Bone marrow (tissue), 2 donors: ENCODE results near the gene TM9SF1.

Experiments used
- DNase-seq, 2 donors: peaks; one replicate each; lab custom pipeline; 2025; lab: John Stamatoyannopoulos, UW

Gene TM9SF1

DNA sequence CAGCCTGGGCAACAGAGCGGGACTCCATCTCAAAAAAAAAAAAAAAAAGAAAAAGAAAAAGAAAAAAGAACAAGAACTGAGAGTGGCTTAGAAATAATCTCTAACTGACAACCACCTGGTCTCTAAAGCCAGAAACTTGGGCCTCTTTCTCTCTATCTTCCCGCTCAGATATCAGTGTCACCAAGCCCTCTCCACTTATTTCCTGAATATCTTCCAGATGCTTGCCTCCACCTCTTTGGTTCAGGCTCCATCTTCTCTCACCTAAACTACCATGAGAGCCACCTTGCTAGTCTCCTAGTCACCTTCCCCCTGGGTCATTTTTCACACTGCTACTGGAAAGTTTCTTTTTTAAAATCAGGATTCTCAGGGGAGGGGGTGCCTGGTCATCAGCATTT, 1.8 kb upstream of the TM9SF1 start:
- no peak for DNase-seq

DNA sequence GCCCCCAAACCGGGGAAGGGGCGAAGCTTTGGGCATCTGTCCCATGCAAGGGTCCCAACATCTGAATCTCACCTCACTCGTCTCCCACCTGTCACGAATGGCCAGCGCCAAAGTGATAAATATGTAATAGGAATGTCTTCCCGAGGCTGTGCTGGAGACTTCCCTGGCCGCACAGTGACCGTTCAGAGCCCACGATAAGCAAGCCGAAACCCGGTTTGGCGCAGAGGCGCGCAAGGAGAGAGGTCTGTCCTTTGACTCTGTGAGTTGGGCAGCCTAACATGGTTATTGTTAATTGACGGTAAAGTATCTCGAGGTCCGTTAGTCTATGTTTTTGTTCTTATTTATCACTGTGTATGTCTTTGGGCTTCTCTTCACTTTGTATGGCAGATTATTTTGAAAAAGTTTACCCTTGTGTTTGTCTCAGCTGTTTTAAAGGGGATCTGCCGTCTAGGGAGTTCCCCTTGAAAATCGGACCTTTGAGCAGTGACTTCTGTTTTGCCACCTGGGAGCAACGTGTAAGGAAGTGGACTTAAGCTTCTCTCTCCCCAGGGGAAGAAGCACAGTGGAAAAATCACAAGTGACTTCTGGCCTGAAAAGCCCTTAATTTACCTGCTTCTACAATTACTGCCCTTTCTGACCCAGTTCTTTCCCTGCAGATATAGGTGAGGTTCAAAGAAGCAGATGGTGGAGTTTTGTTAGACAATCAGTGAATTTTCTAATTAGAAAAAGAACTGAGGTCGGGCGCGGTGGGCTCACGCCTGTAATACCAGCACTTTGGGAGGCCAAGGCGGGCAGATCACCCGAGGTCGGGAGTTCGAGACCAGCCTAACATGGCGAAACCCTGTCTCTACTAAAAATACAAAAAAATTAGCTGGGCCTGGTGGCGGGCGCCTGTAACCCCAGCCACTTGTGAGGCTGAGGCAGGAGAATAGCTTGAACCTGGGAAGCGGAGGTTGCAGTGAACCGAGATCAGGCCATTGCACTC, 1.1 kb upstream of the TM9SF1 start:
- no peak for DNase-seq

DNA sequence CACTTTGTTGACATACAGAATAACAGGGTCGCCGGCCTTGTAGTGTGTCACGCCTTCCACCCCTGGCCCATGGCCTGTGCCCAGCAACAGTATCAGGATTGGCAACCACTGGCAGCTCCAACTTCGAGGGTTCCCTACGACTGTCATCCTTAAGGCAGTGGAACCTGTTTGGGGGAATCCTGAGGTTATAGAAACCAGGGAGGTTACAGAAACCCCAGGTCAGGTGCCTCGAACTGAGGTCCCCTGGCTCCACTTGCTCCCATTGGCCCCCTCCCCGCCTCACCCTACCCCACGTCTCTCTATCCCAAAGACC, 412 bp downstream of the TM9SF1 start:
- no peak for DNase-seq

DNA sequence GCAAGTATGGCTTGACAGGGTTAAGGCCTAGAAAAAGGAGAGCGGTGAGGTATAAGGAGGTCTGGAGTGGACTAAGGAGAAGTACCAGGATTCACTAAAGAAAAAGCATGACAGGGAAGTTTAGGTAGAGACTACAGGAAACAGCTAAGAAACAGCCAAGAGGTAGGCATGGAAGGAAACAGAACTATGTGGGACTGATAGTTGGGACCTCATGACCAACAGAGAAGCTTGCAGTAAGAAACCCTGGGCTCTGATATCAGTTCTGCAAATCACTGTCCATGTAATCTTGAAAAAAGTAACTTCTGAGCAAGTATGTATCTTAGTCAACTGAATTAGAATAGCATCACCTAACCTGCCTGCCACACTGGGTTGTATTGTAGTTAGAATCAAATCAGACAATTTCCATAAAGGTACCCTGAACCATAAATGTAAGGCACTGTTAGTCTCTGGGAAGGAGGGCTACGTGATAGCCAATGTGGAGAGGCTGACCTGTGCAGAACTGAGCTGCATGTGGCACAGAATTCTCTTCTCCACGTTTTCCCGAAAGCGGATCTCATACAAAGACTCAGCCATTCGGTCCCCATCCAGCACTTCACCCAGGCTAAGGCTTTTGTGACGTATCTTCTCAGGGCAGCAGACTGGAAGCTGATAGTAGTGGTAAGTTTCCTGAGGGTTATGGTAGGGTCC, 912 bp downstream of the TM9SF1 start:
- DNase-seq = no peak

DNA sequence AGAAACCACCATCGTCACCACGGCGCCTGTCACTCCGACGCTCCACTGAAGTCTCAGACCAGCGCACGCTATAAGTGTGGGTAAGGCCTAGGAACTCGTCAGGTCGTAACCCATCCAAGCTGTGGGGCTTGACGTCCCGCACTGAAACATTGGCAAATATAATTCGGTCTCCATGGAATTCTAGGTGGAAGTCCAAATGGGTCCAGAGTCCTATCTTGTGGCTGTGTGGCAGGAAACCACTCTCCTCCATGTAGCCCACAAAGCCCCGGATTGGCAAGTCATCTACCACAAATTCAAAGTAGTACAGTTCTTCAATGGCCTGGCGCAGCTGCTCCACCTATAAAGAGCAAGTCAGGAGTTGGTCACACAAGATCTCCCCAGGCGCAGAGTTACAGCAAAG, 2.3 kb downstream of the TM9SF1 start:
- DNase-seq = no peak

DNA sequence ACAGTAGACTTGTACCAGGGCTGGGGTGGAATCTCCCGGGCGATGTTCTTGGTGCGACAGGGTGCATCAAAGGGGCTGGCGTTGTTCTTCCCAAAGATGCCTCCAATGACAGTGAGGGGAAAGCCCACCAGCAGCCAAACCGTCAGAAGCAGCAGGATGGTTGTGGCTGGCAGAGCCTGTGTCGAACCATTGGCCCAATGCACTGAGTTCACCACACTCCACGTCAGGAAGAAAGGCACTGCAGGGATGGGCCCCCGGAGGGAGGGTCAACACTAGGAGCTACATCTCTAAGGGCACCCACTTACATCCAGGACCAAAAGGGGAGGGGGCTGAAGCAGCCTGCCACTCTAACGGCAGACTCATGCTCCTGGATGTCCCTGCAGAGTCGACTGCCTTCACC, 4.8 kb downstream of the TM9SF1 start:
- DNase-seq = no peak

DNA sequence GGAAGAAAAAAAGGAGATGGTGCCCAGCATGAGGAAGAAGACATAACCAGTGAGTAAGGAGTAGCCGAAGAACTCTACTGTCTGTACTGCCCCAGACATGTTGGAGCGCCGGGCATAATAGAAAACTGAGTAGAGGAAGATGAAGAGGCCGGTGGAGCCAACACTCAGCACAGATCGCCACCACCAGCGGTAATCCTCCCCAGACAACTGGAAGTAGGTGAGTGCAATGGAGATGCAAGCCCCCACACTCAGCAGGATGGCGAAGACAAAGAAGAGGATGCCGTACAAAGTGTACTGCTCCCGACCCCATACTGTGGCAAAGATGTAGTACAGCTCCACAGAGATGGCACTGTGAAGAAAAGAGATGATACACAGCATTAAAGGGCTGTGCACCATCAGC, 5.8 kb downstream of the TM9SF1 start:
- DNase-seq = no peak

DNA sequence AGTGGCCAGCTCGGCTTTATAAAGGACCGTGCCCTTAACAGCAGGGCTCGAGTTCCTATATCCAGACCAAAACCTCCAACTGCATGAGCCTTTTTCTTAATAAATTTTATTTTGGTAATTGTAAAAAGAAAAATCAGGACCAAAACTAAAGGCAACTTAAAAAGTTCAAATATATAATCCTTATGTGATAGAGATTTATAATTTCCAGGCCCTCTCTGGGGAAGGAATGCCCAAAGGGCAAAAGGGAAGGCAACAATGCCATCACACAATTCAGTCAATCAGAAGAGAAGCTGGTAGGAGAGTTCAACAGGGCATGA, 6.2 kb downstream of the TM9SF1 start:
- no peak for DNase-seq

DNA sequence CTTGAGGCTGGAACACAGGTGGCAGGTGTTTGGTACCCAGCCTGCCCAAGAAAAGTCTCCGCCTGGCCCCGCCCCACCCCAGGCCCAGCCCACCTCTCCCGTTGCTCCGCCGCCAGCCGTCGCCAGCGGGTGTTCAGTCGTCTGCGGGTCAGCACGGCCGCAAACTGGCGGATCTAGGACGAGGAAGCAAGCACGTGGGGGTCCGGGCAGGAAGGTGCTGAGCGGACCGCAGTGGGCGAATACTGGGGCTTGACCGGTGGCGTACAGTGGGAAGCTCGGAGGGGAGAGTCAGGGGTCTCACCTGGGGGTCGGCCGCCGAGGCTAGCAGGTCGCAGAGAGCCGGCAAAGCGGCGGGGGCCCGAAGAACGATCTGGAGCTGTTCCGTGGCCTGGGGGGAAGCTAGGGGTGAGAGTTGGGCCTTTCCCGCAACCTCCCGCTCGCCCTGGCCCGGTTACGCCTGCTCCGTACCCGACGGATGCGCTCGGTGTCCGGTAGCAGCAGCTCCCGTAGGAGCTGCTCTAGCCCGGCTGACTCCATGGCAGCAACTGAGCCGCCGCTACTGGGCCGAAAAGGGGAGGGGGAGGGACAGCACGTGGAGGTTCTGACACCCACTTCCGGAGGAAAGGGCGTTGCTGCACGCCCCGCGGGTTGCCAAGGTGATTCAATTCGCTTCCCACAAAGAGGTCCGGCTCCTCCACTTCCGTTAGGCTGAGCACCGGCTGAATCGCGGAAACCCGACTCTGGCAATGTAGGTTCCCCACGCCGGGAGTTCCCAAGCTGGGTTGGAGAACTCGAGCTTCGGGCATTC, 6.8 kb downstream of the TM9SF1 start, which contains the start of gene IPO4:
TSS of gene IPO4 (minus strand) at position 566 of the 808 bp plus-strand sequence. CDS start at position 537, 29 bp downstream.
- peak; percentile 76 to 92 for DNase-seq

DNA sequence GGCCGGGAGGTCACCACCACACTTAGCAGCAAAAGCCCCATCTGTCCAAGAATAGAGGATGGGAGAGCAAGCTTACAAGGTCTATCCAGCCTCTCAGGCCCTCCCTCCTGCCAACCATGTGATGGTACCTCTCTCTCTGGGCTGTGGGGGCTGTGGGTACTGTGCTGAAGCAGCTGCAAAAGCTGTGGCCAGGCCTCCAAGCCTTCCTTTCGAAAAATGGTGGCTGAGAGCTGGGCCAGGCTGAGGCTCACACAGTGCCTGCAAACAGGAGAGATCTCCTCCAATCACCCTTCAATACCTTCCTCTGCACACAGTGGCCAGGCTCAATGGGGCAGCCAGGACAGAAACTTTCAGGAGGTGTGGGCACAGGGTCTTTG, 7.7 kb downstream of the TM9SF1 start:
- DNase-seq = no peak

DNA sequence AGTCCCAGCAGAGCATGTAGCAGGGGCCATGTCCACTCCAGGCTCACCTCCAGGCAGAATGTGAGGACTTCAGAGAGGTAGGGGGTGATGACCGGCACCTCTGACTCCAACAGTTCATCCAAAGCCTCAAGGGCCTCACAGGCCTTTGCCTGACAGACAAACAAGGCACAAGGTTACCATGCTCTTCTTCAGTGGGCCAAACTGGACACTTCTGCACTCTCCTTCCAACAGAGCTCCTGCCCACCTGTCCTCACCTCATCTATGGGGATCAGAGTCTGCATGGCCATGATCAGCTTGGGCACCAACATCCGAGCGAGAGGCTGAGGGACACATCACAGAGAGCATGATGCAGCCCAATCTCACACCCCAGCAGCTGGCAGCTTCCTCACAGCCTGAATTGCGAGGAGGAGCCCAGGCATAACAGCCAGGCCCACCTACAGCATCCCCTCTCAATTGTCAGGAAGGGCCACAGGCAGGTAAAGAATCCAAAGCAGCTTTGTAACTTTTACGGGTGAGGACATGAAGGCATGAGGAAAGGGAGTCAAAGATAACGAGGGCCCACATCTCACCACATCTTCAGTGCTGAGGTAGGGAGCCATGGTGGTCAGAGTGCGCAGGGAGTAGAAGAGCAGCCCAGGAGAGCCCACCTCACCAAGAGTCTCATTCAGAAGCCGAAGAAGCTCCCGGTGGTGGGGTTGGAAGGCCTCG, 8.3 kb downstream of the TM9SF1 start:
- no peak for DNase-seq

DNA sequence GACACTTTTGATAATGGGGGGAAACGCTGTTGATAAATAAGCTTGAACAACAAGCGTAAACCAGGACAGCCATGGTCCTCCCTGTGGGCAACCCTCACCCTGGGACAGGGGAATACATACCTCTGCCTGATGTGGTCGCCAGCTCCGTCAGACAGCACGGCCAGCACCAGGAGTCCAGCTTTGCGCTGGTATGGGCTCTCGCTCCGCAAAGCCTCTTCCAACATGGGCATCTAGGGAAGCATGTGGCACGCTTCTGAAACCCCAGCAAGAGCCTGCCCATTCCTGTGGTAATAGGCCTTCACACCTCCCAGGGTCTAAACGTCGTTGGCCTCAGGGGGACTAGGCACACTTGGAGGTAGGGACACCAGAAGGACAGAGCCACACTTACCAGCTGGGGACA, 9.5 kb downstream of the TM9SF1 start:
- no peak for DNase-seq

DNA sequence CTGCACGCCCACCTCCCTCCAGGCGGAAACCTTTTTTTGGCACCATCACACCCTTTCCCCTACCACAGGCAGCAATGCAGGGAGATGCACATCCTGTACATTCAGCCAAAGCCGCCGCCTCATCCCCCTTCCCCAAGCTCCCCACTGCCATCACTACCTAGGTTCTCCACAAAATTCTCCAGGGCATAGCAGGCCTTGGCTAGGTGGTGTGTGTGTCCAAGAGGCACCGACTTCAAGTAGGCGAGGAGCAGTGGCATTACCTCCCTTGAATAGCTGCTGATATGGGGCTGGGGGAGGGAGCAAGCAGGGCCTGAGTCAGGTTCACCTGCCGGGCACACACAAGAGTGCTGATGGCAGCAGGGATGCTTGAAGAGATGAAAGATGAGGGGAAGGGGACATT, 10.2 kb downstream of the TM9SF1 start:
- no peak for DNase-seq

DNA sequence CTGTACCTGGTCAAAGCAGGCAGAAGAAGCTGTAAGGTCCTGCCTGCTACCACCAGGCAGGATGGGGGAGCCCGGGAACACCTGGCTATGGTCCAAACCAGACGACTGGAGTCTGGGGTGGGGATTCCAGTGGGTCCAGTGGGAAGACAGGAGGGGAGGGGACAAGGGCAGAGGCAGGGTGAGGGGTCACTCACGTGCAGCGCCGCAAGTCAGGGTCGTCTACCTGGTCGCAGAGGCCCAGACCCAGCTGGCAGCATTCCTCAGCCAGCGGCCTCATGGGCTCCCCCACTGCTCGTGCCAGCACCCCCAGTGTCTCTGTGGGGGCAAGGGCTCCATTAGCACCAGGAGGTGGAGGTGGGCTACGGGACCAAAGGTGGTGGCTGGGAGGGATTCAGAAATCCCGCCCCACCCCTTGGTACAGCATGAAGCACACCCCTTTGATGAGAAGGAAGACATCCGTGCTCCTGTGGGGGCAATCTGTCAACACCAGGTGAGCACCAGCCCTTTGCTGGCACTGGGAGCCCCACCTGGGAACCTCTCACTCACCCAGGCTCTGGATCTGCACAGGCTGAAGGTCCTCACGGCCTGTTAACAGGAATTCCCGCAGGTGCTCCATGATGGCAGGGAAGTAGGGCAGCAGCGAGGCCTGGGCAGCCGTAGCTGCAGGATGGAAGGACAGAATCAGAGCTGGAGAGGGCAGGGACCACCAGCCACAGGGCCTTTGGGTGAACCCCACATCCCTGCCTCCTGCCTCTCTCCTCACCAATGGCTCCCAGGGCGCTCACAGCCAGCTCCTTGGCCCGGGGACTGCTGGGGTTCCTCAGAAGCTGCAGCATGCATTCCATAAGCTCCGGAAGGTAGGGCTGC, 10.9 kb downstream of the TM9SF1 start:
- no peak for DNase-seq

DNA sequence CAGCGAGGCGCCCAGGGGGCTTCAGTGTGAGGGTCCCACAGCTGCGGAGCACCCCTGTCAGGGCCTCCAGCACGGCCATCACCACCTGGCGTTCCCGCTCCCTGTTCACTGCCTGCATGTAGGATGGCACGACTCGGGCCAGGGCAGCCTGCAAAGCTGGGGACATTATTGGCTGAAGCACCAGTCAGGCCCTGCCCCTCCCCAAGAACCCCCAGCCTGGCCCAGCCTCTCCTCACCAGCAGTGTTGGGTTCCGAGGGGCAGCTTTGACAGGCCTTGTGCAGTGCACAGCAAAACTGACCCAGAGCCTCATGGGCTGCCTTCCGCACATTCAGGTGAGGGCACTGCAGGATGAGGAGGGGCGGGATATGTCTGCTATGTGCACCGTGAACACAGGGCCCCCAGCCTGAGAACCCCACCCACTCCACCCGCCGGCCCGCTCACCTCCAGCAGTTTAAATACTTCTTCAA, 12.2 kb downstream of the TM9SF1 start:
- DNase-seq = no peak

DNA sequence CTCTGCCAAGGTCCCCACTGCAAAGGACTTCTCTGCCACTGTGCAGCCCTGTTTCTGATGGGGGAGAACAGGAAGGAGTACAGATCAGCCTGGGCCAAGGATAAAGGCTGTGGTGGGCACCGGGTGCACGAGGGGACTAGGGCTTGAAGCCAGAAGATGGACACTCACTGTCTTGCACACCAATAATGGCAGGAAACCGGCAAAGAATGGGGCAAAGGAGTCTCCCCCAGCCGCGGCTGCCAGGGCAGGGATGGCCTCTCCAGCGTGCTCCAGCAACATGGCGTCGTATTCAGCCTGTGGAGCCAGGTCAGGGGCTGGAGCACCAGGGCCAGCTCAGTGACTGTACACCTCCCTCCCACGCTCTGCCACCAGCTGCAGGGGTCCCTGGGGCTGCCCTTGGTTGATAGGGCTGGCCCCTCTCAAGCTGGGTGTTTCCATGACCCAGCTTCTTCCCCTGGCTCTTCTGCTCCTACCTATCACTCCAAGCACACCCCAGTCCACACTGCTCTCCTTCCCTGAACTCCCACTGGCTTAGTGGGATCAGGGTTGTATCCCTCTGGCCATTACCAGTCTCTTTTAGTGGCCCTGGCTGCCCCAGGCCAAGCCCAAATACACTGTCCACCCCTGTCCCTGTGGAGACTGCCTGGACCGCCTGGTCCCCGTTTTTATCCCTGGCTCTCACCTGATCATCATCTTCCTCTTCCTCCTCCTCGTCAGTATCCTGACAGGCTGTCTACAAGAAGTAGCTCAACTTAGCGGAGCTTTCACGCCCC, 12.9 kb downstream of the TM9SF1 start:
- no peak for DNase-seq

DNA sequence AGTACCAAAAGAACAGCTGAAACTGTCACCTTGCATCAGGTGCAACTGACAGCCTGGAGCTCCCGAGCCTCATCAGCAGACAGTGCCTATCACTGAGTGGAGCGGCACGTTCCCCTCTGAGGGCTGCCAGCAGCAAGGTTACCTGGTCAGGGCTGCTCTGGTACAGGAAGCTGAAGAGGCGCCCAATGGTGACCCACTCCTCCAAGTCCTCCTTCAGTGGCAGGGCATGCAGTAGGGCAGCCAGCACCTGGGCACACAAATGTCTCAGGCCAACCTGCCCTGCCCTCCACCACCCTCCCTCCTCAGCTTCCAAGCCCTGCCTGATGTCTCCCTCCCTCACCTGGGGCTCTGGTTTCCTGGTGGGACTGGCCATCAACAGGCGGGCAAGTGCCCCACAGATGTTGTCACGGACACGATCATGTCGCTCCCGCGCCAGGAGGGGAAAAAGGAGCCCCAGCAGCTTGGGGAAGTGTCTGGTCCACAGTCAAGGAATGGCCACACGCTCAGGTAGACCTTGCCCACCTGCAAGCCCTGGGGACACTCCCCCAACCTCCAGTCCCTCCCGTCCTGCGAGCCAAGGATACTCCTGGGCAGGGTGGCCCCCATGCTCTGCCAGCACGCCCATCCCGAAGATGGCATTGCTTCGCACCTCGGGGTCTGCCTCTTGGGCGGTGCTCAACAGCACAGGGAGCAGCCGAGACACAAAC, 13.7 kb downstream of the TM9SF1 start:
- DNase-seq = no peak

DNA sequence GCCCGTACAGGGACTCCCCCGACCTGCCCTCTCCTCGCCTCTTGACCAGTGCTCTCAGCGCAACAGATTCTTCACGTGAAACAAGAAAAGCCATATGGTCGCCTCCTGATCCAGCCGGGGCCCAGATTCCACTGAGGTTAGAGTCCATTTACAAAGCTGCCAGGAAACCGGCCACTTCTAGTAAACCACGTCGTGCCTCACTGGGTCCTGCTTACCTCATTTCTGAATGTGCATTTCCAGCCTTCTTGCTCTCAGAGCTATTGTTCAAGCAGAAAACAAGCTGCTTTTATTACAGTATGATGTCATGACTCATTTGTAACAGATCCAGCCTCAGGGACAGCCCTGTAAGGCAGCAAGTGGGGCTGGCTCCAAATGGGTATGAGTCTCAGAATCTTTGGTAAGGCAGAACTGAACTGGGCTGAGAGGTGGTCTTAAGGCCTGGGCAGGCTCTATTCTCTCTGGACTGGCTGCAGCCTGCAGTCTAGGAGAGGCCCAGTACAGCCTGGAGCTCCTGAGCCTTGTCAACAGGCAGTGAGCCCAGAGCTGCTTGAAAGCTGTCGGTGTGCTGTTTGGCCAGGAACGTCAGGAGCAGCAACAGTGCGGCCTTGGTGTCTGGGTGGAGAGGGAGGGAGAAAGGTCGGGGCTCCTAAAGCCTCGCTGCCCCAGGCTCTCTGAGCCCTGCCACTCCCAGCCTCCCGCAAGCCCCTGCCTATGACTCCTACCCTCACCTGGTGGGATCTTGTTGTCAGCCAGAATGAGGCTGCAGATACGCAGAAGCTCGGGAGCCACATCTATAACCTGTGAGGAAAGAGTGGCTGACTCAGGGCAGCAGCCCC, 15.1 kb downstream of the TM9SF1 start:
- DNase-seq = no peak
